DMS79 treated with DMSO at 0.1 percent for 48 hours (cell line): ENCODE data around the gene COQ8B.
A peak's percentile ranks its signal among the peaks of the same experiment; 100 is the strongest.

Experiments
- DNase-seq: peaks from one replicate; lab custom pipeline; 2025; lab: John Stamatoyannopoulos, UW

Gene COQ8B

DNA sequence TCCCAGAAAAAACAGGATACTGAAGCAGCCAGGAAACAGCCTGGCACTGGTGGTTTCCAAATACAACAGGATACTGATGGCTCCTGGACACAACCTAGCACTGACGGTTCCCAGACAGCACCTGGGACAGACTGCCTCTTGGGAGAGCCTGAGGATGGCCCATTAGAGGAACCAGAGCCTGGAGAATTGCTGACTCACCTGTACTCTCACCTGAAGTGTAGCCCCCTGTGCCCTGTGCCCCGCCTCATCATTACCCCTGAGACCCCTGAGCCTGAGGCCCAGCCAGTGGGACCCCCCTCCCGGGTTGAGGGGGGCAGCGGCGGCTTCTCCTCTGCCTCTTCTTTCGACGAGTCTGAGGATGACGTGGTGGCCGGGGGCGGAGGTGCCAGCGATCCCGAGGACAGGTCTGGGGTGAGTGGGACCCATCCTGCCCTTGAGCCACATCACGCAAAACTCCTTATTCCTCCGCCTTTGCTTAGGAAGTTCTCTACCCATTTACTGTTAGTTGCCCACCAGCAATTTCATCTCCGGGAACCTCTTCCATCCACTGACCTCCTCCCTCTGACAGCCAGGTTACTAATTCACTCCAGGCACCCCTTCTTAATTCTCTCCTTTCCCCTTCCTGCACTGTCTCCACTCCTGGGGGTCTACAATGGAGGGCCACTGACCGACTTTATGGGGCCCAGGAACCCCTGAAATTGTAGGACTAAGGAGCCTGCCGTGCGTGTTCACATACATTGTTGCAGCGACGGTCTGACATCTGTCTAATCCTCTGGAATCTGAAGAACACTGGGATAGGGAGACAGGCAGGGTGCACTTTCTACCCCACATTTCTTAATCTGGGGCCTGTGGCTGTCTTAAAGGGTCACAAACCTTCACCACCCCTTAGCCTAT lies 1.4 kb upstream of the COQ8B start:
- no peak for DNase-seq

DNA sequence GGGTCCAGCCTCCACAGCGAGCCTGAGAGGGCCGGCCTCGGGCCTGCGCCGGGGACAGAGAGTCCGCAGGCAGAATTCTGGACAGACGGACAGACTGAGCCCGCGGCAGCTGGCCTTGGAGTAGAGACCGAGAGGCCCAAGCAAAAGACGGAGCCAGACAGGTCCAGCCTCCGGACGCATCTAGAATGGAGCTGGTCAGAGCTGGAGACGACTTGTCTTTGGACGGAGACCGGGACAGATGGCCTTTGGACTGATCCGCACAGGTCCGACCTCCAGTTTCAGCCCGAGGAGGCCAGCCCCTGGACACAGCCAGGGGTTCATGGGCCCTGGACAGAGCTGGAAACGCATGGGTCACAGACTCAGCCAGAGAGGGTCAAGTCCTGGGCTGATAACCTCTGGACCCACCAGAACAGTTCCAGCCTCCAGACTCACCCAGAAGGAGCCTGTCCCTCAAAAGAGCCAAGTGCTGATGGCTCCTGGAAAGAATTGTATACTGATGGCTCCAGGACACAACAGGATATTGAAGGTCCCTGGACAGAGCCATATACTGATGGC lies 716 bp upstream of the COQ8B start:
- DNase-seq, result no peak

- no peak for DNase-seq
Observed at GRCh38 chr19:40716031-40716481, 630 bp downstream of the COQ8B start.

DNA sequence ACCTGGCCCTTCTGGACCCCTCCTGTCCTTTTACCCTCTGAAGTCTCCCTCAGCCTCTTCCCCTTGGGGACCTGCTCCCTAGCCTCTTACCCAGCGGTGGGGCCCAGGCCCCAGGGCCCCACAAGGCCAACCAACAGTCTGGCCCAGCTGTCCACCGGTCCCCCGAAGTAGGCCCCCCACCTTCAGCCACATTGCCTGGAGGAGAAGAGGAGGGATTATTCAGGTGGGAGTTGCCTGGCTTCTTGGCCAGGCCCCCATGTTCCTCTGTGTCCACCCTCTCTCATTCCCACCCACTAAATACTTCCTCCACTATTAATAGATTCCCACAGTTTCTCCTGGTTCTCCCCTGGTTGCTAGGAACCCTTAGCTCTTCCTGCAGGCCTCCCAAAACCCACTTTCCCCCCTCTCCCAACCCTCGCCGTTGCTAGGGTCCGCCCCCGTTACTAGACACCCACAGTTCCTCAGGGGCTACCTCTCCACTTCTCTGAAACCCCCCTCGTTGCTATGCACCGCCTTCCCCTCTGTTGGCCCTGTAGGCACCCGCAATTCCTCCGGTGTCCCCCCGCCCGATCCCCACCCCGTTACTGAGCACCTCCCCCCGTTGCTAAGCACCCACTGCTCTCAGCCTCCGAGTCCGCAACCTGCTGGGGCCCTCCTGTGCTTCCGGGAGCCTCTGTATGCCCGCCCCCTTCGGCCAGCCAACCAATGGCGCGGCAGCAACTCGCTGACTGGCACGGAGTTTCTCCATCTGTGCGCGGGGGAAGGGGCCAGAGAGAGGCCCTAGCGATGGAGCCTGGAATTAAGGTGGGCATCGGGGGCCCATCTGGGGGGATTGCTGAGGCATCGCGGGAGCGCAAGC lies 2.0 kb downstream of the COQ8B start:
- DNase-seq, result peak; percentile 95

DNA sequence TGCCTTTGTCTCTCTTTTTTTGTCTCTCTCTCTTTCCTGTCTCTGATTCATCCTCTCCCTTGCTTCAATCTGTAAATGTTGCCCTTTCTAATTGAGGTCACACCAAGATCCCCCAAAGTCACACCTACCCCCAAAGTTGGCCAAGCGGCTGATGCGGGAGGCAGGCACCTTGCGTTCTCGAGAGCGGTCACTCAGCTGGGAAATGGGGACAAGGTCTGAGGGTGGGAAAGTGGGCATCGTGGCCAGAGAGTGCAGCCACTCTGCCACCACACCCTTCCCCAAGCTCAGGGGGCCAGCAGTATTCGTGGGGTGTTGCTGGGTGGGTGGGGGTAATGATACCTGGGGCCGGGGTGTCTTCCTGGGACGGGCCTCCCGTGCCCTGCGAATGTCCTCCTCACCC lies 2.7 kb downstream of the COQ8B start:
- DNase-seq, result no peak

GRCh38 chr19:40709817-40710216 lies 6.9 kb downstream of the COQ8B start:
- no peak for DNase-seq

- no peak for DNase-seq
Observed at GRCh38 chr19:40707615-40708014, 9.1 kb downstream of the COQ8B start.

DNA sequence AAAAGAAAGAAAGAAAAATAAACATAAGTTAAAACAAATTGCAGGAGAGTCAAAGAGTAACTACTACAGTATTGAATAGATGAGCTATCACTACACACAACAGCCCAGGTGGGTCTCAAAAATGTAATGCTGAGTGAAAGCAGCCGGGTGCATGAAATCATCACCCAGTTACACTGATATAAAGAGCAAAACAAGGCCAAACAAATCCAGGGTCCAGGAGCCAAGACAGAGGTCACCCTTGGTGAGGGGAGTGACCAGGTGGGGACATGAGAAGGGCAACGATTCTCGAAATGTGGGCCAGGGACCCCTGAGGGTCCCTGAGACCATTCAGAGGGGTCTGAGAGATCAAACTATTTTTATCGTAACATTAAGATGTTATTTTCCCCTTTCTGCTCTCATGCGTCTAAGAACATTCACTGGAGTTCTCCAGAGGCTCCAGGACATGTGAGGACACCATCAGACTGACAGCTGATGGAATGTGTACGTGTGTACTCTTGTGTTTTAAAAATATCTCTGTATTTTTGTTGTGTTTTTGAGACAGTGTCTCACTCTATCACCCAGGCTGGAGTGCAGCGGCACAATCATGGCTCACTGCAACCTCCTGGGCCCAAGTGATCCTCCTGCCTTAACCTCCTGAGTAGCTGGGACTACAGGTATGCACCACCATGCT lies 10.6 kb downstream of the COQ8B start:
- DNase-seq, result no peak

DNA sequence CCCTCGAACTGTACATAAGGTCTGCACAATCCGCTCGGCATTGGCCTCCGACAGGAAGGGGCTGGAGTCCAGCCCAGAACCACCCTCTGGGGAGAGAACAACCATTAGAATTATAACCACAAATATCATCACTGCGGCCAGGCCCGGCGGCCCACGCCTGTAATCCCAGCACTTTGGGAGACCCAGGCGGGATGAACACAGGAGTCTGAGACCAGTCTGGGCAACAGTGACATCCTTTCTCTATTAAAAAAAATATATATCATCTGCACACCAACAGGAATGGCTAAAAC lies 11.4 kb downstream of the COQ8B start:
- DNase-seq, result no peak

- no peak for DNase-seq
Observed at GRCh38 chr19:40704491-40705361, 12.0 kb downstream of the COQ8B start.

DNA sequence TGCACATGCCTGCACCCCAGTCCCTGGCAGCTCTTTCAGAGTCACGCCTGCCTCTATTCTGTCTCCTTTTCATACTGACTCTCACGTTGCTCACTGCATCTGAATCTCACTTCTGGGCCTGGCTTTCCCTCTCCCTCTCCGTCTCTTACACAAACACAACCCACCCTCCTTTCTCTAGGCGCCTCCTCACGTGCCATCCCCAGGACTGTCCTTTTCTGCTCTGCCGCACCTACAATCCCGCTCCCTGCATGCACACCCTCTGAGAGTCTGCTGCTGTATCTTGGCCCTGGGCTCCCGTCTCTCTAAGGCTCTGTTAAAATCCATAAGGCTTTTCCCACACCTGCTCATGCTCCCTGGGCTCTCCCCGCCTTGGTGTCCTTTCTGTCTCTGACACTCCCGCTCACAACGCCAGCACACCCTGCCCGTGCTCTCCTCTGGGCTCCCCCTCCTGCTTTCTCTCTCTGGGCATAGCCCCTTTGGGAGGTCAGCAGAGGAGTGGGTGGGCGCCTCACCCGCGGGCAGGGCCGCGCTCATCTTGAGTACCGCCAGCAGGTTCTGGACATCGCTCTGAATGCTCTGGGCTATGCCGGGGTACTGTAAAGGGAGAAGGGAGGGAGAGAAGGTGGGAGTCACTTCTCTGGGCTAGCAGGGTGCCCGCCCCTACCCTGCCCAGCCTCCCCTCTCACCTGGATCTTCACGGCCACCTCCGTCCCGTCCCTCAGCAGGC lies 13.5 kb downstream of the COQ8B start:
- no peak for DNase-seq

- DNase-seq, result no peak
Observed at GRCh38 chr19:40702337-40703012, 14.2 kb downstream of the COQ8B start.

DNA sequence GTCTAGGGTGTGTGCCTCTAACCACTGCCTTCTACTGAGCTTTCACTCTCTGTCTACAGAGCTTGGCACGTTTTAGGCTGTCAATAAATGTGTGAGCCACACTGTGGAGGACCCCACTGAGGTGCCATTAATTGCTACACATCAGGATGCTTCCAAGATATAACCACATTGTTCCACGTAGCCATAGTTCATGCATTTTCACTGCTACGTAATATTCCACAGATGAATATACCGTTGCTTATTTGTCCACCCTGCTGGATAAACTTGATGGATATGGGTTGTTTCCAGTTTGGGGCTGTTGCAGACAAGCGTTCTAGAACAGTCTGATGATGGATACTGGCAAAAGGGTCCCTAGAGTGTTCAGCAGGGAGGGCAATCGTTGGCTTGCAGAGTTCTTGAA lies 14.9 kb downstream of the COQ8B start:
- no peak for DNase-seq

- DNase-seq, result no peak
Observed at GRCh38 chr19:40700083-40700482, 16.6 kb downstream of the COQ8B start.

DNA sequence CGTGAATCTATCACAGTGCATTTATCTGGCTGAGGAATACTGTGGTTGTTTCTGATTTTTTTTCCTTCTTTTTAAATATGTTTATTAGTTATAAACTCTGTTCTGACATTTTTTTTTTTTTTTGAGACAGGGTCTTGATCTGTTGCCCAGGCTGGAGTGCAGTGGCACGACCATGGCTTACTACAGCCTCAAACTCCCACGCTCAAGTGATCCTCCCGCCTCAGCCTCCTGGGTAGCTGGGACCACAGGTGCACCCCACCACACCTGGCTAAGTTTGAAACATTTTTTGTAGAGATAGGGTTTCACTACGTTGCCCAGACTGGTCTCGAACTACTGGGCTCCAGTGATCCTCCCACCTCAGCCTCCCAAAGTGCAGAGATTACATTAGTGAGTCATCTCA lies 19.7 kb downstream of the COQ8B start:
- DNase-seq, result no peak

- DNase-seq, result no peak
Observed at GRCh38 chr19:40695881-40696280, 20.8 kb downstream of the COQ8B start.

- no peak for DNase-seq
Observed at GRCh38 chr19:40693896-40694295, 22.8 kb downstream of the COQ8B start.

DNA sequence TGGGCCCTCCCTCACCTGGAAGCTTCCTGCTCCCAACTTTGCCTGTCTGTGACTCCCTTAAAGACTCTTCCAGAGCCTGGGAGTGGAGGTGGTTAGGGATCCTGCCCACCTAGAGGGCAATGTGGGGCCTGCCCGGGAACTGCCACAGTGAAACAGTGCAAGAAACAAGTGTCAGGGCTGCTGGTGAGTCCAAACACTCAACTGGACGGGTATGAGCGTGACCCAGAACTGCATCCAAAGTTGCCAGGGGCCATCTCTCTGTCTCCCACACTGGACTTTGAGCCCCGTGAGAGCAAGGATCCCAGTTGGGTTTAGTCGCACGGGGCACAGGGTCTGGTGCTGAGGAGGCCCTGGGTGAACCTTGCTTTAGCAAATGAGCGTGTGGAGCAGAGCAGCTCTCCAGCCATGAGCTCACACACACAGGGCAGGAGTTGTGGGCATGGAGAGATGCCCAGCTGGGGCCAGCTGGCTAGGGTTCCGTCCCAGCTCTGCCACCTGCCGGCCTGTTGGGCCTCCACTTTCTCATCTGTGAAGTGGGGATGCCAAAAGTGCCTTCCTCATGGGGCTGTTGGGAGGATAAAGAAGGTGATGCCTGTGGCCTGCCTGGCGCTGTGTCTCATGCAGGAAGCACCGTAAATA lies 23.4 kb downstream of the COQ8B start:
- DNase-seq, result no peak

GRCh38 chr19:40692212-40692551 lies 24.5 kb downstream of the COQ8B start:
- DNase-seq, result no peak
